Measurements from ENCODE around the gene LIPF.
"Not testable (repeated sequence)": the region's sequence is repeated elsewhere in the genome, so short reads cannot be mapped to it uniquely, and the experiment has no call there.

LIPF gene, protein sequence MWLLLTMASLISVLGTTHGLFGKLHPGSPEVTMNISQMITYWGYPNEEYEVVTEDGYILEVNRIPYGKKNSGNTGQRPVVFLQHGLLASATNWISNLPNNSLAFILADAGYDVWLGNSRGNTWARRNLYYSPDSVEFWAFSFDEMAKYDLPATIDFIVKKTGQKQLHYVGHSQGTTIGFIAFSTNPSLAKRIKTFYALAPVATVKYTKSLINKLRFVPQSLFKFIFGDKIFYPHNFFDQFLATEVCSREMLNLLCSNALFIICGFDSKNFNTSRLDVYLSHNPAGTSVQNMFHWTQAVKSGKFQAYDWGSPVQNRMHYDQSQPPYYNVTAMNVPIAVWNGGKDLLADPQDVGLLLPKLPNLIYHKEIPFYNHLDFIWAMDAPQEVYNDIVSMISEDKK

DNA sequence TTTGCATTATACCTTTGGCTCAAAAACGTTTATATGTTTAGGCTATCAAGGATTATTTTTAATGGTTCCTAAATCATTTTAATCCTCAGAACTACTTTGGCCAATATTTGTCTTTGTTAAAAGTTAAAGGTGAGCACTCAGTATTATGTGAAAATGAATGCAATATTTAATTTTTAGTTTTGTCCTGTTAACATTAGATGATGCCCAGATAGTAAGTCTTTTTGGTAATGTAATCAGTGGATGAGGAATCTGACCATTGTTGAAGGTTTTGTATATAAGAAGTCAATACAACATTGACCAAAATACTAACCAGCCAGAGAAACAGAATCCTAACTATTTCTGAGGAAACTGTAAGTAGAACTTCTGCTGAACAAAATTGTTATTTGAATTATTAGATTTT lies at the start of gene LIPF:
LIPF (plus strand) TSS at position 301 of the 400 bp plus-strand sequence. CDS start 2,856 bp downstream, outside the sequence.
- no peak for DNase-seq

DNA sequence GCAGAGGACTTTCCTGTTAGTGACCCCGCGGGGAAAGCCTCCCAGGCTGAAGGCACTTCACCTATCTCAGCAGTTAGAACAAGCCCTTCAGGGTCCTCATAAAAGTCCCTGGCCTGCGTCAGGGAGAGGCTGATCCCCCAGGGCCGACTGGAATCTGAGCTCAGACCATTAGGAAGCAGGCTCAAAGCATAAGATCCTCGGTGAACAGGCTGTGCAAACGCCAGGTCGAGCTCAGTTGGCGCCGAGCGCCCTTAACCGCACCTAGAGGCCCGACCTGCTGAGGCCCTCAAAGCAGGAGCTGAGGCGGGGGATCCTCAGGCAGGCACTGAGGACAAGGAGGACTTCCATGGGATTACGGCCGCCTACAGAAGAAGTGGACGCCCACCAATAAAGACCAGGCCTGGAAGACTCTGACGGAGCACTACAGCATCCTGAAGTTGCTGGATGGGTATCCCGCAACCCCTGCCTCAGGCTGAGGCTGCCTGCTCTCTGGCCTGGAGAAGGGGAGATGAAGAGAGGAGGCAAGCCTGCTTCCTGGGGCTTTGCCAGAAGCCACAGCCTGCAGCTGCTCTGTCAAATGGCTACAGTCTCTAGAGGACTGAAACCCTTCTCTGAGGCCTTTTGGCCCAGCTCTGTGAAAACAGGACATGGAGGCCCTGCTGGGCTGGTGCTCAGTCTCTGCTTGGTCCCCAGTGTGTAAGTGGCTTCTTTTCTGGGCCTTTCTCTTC lies 47.8 kb upstream of the LIPF start:
- DNase-seq, result no peak

DNA sequence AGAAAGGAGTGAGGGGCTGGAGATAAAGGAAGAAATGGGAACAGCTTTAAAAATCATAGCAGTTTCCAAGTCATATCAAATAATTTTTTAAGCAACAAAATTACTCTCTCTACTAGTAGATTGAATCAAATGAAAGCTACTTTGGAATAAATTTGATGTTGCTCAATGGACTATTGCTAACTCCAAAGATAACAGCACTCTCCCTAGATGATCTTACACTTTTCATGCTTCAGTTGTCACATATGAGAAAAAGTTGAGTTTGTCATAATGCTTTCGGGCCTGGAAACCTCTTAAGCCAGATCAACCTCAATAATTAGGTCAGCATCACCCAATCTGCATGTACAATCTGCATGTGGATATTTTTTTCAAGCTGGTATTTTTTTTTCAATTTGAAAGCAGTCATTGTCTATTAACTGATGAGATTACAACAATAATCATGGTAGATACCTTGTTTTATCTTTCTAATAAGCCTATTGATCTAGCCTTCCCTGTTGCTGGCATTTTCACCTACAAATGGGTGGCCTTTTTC lies 46.4 kb upstream of the LIPF start:
- DNase-seq, result no peak

DNA sequence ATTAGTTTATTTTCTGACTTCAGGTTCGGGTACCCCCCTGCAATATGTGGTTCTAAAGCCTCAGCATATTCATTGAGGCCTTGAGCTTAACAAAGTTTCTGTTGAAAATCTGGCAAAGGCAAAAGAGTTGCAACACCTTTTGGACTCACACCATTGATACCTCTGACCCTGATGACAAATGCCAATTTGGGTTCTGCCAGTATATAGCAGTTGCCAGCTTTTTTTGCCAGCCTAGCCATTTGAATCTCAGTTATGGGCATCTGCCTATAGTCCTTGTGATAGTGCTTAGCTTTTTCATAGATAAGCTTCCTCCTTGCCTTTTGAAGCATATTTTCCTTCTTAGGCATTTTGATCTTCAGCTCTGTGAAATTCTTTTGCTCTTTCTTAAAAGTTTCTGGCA lies 45.7 kb upstream of the LIPF start:
- DNase-seq, result no peak

DNA sequence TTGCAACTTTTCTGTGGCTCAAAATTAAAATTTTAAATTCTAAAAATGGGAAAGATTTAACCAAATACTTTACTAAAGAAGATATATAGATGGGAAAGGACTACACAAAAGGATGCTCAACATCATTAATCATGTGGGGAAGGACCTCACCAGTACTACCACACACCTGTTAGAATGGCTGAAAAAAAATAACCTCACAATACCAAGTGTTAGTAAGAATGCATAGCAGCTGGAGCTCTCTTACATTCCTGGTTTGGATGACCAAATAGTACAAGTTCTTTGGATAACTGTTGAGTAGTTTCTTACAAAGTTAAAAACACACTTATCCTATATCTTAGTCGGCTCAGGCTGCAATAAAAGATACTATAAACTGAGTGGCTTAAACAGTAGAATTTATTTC lies 43.8 kb upstream of the LIPF start:
- DNase-seq, result no peak

DNA sequence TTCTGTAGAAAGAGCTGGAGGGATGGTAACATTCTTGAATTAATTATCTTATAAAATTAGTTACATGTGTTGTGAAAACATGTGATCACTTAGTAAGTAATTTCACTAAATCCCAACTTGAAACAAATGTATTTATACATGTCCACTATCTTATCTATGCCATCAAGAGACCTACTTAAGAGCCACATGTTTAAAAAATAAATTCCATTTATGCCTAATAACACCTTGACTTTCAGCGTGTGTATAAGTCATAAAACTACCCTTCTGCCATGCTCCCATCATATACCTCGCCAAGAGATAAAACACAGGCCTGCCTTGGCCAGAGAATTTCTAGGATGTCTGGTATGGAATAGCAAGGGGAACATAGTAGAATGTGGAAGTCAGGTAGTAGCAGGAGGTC lies 40.4 kb upstream of the LIPF start:
- no peak for DNase-seq

DNA sequence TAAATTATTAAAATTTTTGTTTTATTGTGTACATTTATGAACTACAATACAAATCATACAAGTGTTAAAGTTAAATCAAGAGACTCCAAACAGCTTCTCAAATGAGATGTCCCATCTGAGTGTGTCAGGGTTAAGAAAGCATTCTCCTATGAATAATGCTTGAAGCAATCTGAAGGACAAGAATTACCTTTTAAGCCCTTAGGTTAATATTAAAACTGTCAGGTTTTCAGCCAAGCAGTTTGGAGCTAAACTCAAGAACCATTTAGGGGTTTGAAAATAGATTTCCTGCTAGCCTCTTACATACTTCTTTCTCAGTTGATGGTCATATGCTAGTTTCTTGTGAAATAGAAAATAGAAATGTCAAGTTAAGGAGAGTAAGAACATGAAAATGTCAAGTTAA lies 39.4 kb upstream of the LIPF start:
- no peak for DNase-seq

DNA sequence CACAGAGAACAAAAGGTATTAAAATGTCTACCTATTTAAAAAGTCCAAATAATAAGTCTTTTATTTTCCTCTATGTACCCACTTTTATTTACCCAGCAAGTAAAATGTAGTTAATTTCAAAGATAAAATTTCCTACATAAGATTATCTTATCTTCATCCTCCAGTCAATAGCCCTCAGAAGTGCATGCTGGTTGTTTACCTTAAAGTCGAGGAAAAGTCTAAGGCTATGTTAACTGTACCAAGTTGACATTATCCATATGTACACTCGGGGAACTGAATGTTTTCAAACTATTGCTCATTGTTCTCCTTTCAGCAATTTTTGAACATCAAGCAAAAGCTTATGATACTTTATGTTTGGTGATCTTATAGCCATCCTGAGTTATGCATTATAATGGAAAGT lies 24.1 kb upstream of the LIPF start:
- no peak for DNase-seq

DNA sequence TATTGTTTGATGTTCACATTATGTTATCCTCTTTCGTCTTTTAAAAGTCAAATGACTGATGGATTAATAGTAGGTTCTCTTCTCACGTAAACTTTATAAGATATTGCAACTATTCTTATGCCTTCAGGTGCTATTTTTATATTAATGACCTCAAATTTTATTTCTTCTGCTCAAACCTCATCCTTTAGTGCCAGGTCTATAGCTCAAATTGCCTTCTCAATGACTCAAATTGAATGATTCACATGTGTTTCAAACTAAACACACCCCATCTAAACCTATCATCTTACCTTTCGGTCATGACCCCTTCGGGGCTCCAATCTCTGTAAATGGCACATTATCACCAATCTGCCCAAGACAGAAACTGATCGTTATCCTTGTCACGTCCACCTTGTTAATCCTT lies 22.0 kb upstream of the LIPF start:
- DNase-seq, result no peak

DNA sequence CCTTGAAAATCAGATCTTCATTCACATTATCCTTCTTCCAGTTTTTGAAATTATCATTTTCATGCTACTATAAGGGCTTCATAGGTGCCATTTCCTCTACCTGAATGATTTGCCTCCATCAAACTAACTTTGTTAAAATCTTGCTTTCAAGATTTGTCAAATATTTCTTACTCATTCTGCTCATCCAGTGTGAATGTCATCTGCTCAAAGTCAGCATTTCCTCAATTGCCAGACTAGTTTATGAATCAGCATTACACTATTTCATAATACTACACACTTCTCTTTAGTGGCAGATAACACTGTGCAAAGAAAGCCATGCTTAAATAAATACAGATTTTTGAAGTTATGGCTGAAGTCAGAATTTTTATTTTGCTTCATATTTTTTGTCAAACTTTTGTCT lies 21.3 kb upstream of the LIPF start:
- DNase-seq, result no peak

DNA sequence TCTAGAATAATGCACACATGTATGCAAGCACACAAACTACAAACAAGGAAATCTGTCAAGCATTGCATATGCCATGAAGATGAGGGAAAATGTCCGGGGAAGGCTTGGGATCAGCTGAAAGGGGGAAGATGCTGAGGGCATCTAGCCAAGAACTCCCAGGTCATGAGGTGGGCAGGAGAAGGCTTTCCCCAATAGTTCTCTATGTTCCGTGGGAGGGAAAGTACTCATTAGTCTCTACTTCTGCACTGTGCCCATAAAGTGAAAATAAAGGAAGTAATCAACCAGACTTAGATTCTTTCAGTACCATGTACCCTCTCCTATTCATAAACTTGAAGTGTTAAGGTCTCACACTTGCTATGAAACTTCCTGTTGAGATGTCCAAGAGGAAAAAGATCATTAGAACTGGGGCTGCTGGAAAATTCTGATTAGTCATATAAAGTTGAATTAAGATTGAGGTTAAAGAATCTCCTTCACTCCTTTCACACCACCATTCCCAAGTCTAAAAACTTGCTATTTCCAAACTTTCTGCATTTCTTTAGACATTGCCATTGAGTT lies 17.1 kb upstream of the LIPF start:
- DNase-seq, result no peak

DNA sequence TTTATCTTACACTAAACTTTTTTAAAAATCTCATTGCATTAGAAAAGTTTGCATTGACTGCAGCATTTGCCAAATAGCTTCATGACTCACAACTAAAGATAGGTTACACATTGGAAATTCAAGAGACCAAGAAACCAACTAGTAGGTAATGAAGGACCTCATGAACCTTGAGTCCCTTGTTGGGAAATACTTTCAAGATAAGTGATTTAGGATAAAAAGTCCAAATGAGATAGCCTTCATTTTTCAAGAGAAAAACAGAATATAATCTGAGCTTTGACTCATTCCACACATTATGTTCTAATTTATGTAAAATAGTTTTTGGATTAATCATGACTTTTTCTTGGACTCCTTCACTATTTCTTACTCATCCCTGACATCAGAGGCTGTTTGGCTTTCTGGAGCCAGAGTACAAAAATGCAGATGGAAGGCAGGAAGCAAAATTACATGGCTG lies 13.1 kb upstream of the LIPF start:
- DNase-seq, result no peak

DNA sequence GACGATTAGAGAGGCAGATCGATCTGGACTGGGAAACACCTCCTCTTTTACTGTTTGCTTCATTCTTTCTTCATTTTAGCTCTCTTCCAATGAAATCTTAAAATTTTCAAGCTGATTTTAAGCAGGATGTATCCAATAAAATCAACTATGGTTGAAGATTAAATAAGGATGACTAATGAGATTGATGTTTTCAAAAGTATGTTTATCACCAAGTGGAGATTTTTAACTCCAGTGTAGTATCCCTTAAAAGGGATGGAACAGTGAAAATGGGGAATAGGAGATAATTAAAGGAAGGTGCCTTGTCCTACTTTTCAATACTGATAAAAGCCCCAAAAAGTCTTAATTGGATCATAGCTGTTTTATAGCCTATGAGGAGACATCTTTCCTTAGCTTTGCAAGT lies 11.6 kb upstream of the LIPF start:
- DNase-seq, result no peak

DNA sequence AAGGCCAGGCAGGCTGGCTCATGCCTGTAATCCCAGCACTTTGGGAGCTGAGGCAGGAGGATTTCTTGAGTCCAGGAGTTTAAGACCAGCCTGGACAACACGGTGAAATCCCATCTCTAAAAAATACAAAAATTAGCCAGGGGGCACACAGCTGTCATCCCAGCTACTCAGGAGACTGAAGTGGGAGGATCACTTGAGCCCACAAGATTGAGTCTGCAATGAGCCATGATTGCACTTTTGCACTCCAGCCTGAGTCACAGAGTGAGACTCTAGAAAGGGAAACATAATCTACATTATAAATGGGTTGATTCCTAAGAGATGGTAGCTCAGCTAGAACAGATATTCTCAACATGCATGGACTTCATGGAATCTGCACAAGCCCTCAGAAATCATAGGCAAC lies 6.3 kb upstream of the LIPF start:
- no peak for DNase-seq

DNA sequence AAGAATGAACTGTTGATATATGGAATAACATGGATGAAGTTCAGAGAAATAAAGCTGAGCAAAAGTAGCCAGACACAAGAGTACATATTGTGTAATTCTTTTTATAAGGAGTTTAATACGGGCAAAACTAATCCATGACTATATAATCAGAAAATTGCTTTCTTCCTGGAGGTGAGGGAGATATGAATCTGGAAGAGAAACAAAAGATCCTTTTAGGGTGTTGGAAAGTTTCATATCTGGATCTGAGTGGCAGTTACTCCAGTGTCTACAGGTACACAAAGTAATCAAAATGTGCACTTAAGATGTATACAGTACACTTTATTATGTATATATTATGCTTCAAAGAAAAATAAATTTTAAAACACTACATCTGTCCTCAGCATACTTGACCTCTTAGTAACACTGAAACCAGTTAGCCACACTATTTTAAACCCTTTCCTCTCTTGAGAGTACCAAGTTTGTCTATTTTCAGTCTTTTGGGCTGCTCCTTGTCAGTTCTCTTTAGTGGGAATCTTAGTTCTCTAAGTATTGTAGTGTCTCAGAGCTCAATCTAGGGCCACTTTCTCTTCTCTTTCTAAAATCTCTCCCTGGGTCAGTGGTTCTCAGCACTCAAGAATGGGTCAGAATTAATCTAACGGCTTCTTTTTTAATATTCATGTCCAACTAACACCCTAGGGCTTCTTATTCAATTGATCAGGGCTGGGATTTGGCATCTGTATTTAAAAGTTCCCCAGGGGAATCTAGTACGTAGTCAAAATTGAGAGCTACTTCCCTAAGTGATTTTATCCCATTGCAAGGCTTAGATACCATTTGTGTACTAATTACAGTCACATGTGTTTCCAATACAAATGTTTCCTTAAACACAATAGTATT lies 4.3 kb upstream of the LIPF start:
- no peak for DNase-seq

DNA sequence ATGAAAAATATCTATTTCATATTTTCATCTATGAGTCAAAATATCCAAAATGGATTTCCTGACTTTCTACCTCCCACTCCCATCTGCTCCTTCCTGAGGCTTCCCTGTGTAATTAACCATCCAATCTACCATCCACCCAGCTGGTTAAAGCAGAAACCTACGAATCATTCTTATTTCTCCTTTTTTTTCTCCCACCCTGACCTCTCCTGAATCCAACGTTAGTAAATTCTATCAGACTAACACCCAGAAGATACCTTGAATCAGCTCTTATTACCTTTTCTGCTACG lies 3.7 kb upstream of the LIPF start:
- DNase-seq, result no peak

DNA sequence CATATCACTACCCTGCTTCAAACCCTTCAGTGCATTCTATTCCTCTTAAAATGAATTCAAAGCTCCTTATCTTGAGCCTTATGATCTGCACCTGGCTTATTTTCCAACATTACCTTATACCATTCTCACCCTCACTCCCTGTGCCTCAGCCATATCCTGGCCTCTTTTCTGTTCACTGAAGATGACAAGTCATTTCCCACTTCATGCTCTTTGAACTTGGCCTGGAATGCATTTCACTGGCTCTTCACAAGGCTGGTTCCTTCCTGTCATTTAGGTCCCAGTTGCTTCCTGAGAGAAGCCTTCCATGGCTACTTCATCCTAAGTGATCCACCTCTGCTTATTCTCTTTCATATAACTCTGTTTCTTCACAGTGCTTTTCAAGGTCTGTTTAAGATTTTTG lies 3.2 kb upstream of the LIPF start:
- no peak for DNase-seq

DNA sequence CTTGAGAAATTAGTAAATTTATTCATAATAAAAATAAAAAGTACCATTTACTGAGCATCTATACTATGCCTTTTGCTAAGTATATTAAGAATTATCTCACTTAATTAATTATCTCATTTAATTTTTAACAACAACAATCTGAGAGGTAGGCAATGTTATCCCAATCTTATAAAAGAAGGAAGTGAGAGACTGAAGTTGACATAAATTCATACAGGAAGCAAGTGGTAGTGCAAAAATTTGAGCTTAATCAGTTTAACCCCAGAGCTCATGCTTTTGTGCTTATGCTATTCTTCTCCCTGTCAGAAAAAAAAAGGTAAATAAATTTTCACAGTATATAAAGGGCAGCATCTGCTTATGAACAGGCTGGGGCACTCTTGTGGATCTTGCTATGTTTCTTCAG lies 2.7 kb upstream of the LIPF start:
- DNase-seq, result no peak

DNA sequence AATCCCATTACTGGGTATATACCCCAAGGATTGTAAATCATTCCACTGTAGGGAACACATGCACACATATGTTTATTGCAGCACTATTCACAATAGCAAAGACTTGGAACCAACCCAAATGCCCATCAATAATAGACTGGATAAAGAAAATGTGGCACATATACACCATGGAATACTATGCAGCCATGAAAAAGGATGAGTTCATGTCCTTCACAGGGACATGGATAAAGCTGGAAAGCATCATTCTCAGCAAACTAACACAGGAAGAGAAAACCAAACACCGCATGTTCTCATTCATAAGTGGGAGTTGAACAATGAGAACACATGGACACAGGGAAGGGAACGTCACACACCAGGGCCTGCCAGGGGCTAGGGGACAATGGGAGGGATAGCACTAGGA lies 1.1 kb upstream of the LIPF start:
- not testable (repeated sequence) for DNase-seq

DNA sequence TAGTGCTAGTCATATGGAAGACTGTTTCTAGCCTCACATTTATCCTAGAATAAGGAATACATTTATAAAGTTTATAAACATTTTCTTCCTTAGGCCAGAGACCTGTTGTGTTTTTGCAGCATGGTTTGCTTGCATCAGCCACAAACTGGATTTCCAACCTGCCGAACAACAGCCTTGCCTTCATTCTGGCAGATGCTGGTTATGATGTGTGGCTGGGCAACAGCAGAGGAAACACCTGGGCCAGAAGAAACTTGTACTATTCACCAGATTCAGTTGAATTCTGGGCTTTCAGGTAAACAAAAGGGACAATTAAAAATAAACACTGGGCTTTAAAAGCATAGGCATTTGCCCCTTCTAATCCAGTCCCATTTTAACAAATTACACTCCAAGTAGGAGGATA lies 4.2 kb downstream of the LIPF start:
- DNase-seq, result no peak

DNA sequence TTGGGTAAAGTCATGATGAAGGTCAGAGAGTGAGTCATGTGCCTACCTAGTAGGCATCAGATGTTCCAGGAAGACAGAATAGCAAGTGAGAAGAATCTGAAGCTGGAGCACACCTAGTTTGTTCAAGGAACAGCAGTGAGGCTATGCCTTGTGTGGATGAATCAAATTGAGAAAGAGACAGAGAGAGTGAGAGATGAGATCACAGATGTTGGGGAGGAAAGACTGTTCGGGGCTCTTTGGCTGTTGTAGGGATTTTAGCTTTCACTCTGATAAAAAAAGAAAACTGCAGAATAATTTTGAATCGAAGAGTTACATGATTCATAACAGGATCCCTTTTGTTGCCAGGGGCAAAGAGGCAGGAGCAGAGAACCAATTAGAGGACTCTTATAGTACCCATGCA lies 6.3 kb downstream of the LIPF start:
- peak; percentile 22 for DNase-seq

DNA sequence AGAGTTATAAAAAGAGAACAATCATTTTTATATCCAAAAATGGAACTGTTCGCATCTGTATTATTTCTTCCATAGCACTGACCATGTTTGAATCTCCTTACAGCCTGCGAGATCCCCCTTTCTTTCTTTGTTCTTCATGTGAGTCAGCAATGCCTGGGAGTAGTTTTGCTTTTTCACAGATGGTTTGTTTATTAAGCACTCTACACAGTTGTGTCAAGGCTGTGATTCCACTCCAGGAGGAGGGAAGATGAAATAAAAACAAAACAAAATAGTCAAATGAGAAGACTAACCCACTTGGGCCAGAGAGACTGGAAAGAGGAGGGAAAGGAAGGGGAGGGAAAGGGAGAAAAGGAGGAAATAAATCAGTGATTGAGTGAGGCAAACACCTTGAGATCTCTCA lies 7.8 kb downstream of the LIPF start:
- DNase-seq, result no peak
